Neutrophil (primary cell): ENCODE data around the gene ADAM30.

ENCODE experiments used
- H3K27ac ChIP-seq: fragments of 200-600 bp; sonication (generic); 2 replicates; pipeline ENCODE4 v1.5.1; 2016; ENCODE audit warnings: mild to moderate bottlenecking, moderate library complexity
- H3K27me3 ChIP-seq: fragments of 200-600 bp; sonication (generic); 2 replicates; pipeline ENCODE4 v1.6.0; 2016; ENCODE audit warnings: mild to moderate bottlenecking
- H3K36me3 ChIP-seq: fragments of 200-600 bp; sonication (generic); 2 replicates; pipeline ENCODE4 v1.5.1; 2017
- H3K4me1 ChIP-seq, 2 experiments: fragments of 200-600 bp in 1 of 2; sonication (generic) in 1 of 2; 1 replicate in 1 of 2; 2 replicates in 1 of 2; pipeline versions ENCODE4 v1.5.1 to v1.6.1; 2013 to 2016; ENCODE audit warnings: low read depth in 1 of 2, low read length in 1 of 2, mild to moderate bottlenecking in 1 of 2, moderate library complexity in 1 of 2; ENCODE audit not compliant: control insufficient read depth in 1 of 2, insufficient read depth in 1 of 2
- H3K4me3 ChIP-seq, 2 experiments: fragments of 200-600 bp in 1 of 2; sonication (generic) in 1 of 2; 1 replicate in 1 of 2; 2 replicates in 1 of 2; pipeline ENCODE4 v1.5.1; 2013 to 2016; ENCODE audit warnings: low read depth in 1 of 2, low read length in 1 of 2, mild to moderate bottlenecking in 1 of 2, moderate library complexity in 1 of 2
- H3K9me3 ChIP-seq: fragments of 200-600 bp; sonication (generic); 2 replicates; pipeline ENCODE4 v1.5.1; 2016
- CTCF ChIP-seq: fragments of 200-600 bp; sonication (generic); IDR thresholded peaks from 2 replicates; pipeline ENCODE4 v1.5.1; 2016; ENCODE audit warnings: antibody characterized with exemption

The ADAM30 gene

GRCh38 chr1:119871881-119872280, 24.4 kb downstream of the ADAM30 start:
- Histone ChIP-seq H3K36me3 (no peaks in the 10 kb centered on the region), H3K27me3 (no peaks in the 10 kb centered on the region), H3K9me3 (no peaks in the 10 kb centered on the region), H3K4me1 (peaks cover 2 to 3% of the 10 kb centered on the region in 2 experiments), H3K27ac (no peak overlapping the region), H3K4me3 (no peak overlapping the region)
- no peak for TF ChIP-seq CTCF

GRCh38 chr1:119870917-119871596, 25.3 kb downstream of the ADAM30 start:
- Histone ChIP-seq H3K4me1 (peaks cover 2 to 3% of the 10 kb centered on the region in 2 experiments), H3K36me3 (no peaks in the 10 kb centered on the region), H3K4me3 (no peak overlapping the region), H3K27ac (no peak overlapping the region), H3K27me3 (no peaks in the 10 kb centered on the region), H3K9me3 (no peaks in the 10 kb centered on the region)
- TF ChIP-seq CTCF = peak; percentile 55

GRCh38 chr1:119869995-119870394, 26.3 kb downstream of the ADAM30 start:
- no peaks in the 10 kb centered on the region for H3K27me3 ChIP-seq
- peaks cover 2 to 3% of the 10 kb centered on the region in 2 experiments for H3K4me1 ChIP-seq
- H3K9me3 ChIP-seq = no peaks in the 10 kb centered on the region
- H3K36me3 ChIP-seq = no peaks in the 10 kb centered on the region
- TF ChIP-seq CTCF = no peak
- no peak overlapping the region for H3K4me3 ChIP-seq
- H3K27ac ChIP-seq = no peak overlapping the region

- Histone ChIP-seq H3K27ac (no peak overlapping the region), H3K36me3 (no peaks in the 10 kb centered on the region), H3K4me1 (peaks cover 2 to 3% of the 10 kb centered on the region in 2 experiments), H3K27me3 (no peaks in the 10 kb centered on the region), H3K9me3 (no peaks in the 10 kb centered on the region), H3K4me3 (no peak overlapping the region)
- TF ChIP-seq CTCF = no peak
These were observed 28.1 kb downstream of the ADAM30 start for GRCh38 chr1:119868176-119868575.

- H3K36me3 ChIP-seq = no peaks in the 10 kb centered on the region
- H3K9me3 ChIP-seq = no peaks in the 10 kb centered on the region
- H3K27ac ChIP-seq = no peak overlapping the region
- no peak overlapping the region for H3K4me3 ChIP-seq
- no peaks in the 10 kb centered on the region for H3K27me3 ChIP-seq
- H3K4me1 ChIP-seq = peaks cover 2 to 3% of the 10 kb centered on the region in 2 experiments
- no peak for TF ChIP-seq CTCF
These were observed 29.9 kb downstream of the ADAM30 start for GRCh38 chr1:119866451-119866850.
